NCI-H510A treated with DMSO at 0.1 percent for 48 hours (cell line): ENCODE results near the gene HSPBP1.

Source experiments
- DNase-seq: peaks from one replicate; lab custom pipeline; 2025; lab: John Stamatoyannopoulos, UW

HSPBP1 gene

GRCh38 chr19:55254625-55254977 lies 25.3 kb downstream of the HSPBP1 start:
- DNase-seq = no peak

- DNase-seq = peak; percentile 73
Measured at GRCh38 chr19:55253842-55254624, 25.9 kb downstream of the HSPBP1 start.

GRCh38 chr19:55252760-55253663 lies 26.9 kb downstream of the HSPBP1 start:
- peak; percentile 36 for DNase-seq

- no peak for DNase-seq
Measured at GRCh38 chr19:55251341-55252081, 28.4 kb downstream of the HSPBP1 start.

GRCh38 chr19:55250262-55251036 lies 29.5 kb downstream of the HSPBP1 start:
- no peak for DNase-seq

- no peak for DNase-seq
Measured at GRCh38 chr19:55249841-55250240, 30.1 kb downstream of the HSPBP1 start.

- DNase-seq = no peak
Measured at GRCh38 chr19:55248704-55249103, 31.2 kb downstream of the HSPBP1 start.

- no peak for DNase-seq
Measured at GRCh38 chr19:55248166-55248675, 31.7 kb downstream of the HSPBP1 start.

GRCh38 chr19:55247621-55248099 lies 32.2 kb downstream of the HSPBP1 start:
- DNase-seq = no peak

GRCh38 chr19:55246462-55247451 lies 33.2 kb downstream of the HSPBP1 start:
- DNase-seq = no peak

GRCh38 chr19:55245236-55245904 lies 34.5 kb downstream of the HSPBP1 start:
- DNase-seq = no peak

GRCh38 chr19:55244004-55244680 lies 35.8 kb downstream of the HSPBP1 start:
- no peak for DNase-seq

GRCh38 chr19:55242517-55242916 lies 37.4 kb downstream of the HSPBP1 start:
- no peak for DNase-seq

- DNase-seq = no peak
Measured at GRCh38 chr19:55241935-55242464, 37.9 kb downstream of the HSPBP1 start.

GRCh38 chr19:55241143-55241934 lies 38.6 kb downstream of the HSPBP1 start:
- no peak for DNase-seq

- DNase-seq = no peak
Measured at GRCh38 chr19:55240713-55241020, 39.2 kb downstream of the HSPBP1 start.

- no peak for DNase-seq
Measured at GRCh38 chr19:55239004-55239403, 40.9 kb downstream of the HSPBP1 start.

GRCh38 chr19:55238030-55238429 lies 41.9 kb downstream of the HSPBP1 start:
- no peak for DNase-seq
